Measurements from ENCODE around the gene ZNF688. TPM values are rescaled to one million over a fixed set of nuclear protein-coding genes. Genes with fewer than 3 reads are reported as not detected.

ZNF688 gene
- polyA plus RNA-seq, 2 of the 4 experiments (the other 2 are of a cell fraction), result 4.6 to 6.7 TPM

GRCh38 chr16:30535106-30535776 lies 36.3 kb downstream of the ZNF688 start (continued):
- TF ChIP-seq ZNF302 (CRISPR knock-in tag; IDR thresholded peaks at IDR 0.05) (0 out of 2 replicates have a peak, but pooled peaks have one; percentile 24), E2F6 (IDR thresholded peaks at IDR 0.05; ENCODE audit: borderline replicate concordance, low read depth) (peak; percentile 67; the same call in 1 of the 2 replicates), KDM1A (IDR thresholded peaks at IDR 0.05; ENCODE audit: low read depth) (no peak), EP300 (IDR thresholded peaks at IDR 0.05) (no peak)

GRCh38 chr16:30534368-30535105 lies 37.0 kb downstream of the ZNF688 start, which contains the start of gene ZNF747:
TSS of gene ZNF747 (minus strand) at chr16:30534858. CDS start at chr16:30534679, 179 bp downstream.
- FAIRE-seq (no peak), ATAC-seq (peak; percentile 91 to 93), DNase-seq (ENCODE audit: low read depth in 1 of 2, low spot score in 1 of 2) (peak; percentile 77 to 90)
- WGBS (ENCODE audit: missing lambda C conversion rate), result 20% methylated on average over 33 of the region's 70 CpGs
- Histone ChIP-seq H3K4me3 (peak within 1 kb of the TSS; percentile 52), H3K4me1 (peaks cover 13% of the 10 kb centered on the region; the same call in 2 of the 3 replicates), H3K27ac (peak within 1 kb of the TSS; percentile 89 to 93), H3K9me3 (no peaks in the 10 kb centered on the region), H3K4me2 (peak within 1 kb of the TSS; percentile 87)
- CTCF ChIA-PET, result interaction anchor here (1.0 to 2.8 kb wide), 10 partner anchors 9 to 105 kb away, joined by 3 to 12 read pairs (median 8); partner anchors contain the start of genes DCTPP1, ZNF764, ZNF768 and ZNF785
- TF ChIP-seq, protein P1, sequence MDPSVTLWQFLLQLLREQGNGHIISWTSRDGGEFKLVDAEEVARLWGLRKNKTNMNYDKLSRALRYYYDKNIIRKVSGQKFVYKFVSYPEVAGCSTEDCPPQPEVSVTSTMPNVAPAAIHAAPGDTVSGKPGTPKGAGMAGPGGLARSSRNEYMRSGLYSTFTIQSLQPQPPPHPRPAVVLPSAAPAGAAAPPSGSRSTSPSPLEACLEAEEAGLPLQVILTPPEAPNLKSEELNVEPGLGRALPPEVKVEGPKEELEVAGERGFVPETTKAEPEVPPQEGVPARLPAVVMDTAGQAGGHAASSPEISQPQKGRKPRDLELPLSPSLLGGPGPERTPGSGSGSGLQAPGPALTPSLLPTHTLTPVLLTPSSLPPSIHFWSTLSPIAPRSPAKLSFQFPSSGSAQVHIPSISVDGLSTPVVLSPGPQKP (IDR thresholded peaks at IDR 0.05; ENCODE audit: low read depth, low read length), result no peak
- peak; percentile 59; the same call in 1 of the 2 replicates for TF ChIP-seq MYC (IDR thresholded peaks at IDR 0.05; ENCODE audit: borderline replicate concordance, low read length)
- peak; percentile 36 for TF ChIP-seq PHF8 (IDR thresholded peaks at IDR 0.05; ENCODE audit: borderline replicate concordance, low read depth)
- TF ChIP-seq, protein P2, sequence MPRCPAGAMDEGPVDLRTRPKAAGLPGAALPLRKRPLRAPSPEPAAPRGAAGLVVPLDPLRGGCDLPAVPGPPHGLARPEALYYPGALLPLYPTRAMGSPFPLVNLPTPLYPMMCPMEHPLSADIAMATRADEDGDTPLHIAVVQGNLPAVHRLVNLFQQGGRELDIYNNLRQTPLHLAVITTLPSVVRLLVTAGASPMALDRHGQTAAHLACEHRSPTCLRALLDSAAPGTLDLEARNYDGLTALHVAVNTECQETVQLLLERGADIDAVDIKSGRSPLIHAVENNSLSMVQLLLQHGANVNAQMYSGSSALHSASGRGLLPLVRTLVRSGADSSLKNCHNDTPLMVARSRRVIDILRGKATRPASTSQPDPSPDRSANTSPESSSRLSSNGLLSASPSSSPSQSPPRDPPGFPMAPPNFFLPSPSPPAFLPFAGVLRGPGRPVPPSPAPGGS (IDR thresholded peaks at IDR 0.05), result 0 out of 3 replicates have a peak, but pooled peaks have one; percentile 0
- no peak for TF ChIP-seq EP300 (IDR thresholded peaks at IDR 0.05)
- TF ChIP-seq POLR2A (IDR thresholded peaks at IDR 0.05; ENCODE audit: low read length), result peak; percentile 72
- TF ChIP-seq, protein P3, sequence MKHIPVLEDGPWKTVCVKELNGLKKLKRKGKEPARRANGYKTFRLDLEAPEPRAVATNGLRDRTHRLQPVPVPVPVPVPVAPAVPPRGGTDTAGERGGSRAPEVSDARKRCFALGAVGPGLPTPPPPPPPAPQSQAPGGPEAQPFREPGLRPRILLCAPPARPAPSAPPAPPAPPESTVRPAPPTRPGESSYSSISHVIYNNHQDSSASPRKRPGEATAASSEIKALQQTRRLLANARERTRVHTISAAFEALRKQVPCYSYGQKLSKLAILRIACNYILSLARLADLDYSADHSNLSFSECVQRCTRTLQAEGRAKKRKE (CRISPR knock-in tag; IDR thresholded peaks at IDR 0.05; ENCODE audit: low read depth), result peak; percentile 48; the same call in 1 of the 2 replicates
- TF ChIP-seq, protein P4, sequence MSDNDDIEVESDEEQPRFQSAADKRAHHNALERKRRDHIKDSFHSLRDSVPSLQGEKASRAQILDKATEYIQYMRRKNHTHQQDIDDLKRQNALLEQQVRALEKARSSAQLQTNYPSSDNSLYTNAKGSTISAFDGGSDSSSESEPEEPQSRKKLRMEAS (IDR thresholded peaks at IDR 0.05), result peak; percentile 93
- TF ChIP-seq HOXB5 (CRISPR knock-in tag; IDR thresholded peaks at IDR 0.05), result no peak; the same call in 1 of the 2 replicates
- TF ChIP-seq FOSB (CRISPR knock-in tag; IDR thresholded peaks at IDR 0.05), result no peak
- TF ChIP-seq JUN (IDR thresholded peaks at IDR 0.05), result peak in 1 of 2 experiments; percentile 88; a peak in 2 of 5 replicates
- no peak for TF ChIP-seq TFCP2L1 (CRISPR knock-in tag; IDR thresholded peaks at IDR 0.05)
- peak; percentile 87 for TF ChIP-seq E2F6 (IDR thresholded peaks at IDR 0.05; ENCODE audit: borderline replicate concordance, low read depth)
- TF ChIP-seq MAZ (IDR thresholded peaks at IDR 0.05; ENCODE audit: borderline replicate concordance, low read depth, low read length), result no peak
- POLR2A ChIA-PET, result interaction anchor here (0.6 to 3.0 kb wide), 9 partner anchors 16 to 264 kb away, joined by 3 to 36 read pairs (median 5); partner anchors contain the start of genes DCTPP1, ZNF688, ZNF689 and ZNF764
